PC-9 (cell line): ENCODE results near the gene OR52E6. TPM values are rescaled to one million over a fixed set of nuclear protein-coding genes. Genes with fewer than 3 reads are reported as not detected.

Experiments
- BruUV-seq: library from RNA; stranded (reverse); fragments of 400-500 nt; replicated peaks from 2 replicates; lab custom pipeline; 2021; lab: Mats Ljungman, UMichigan
- CTCF ChIA-PET: fragments of 300-600 bp; sonication (Branson Sonifier 250); formaldehyde crosslinking; loops from one replicate; lab custom pipeline; 2022; ENCODE audit warnings: antibody characterized with exemption; lab: Charles Lee
- POLR2A ChIA-PET: fragments of 300-600 bp; sonication (Branson Sonifier 250); formaldehyde crosslinking; loops from one replicate; lab custom pipeline; 2022; ENCODE audit warnings: antibody characterized with exemption; ENCODE audit not compliant: unreplicated experiment; lab: Charles Lee
- DNase-seq, 2 experiments: peaks; one replicate each; pipeline versions ENCODE4 v3.0.0 to v3.0.0-alpha.2; 2015 to 2022; ENCODE audit warnings: mixed read lengths in 1 of 2
- H2AFZ ChIP-seq: fragments of 200-600 bp; sonication (generic); 2 replicates; pipeline ENCODE4 v1.8.1; 2017; ENCODE audit warnings: antibody characterized with exemption
- H3F3A ChIP-seq: fragments of 200-600 bp; sonication (generic); 2 replicates; pipeline ENCODE4 v1.8.1; 2017; ENCODE audit warnings: antibody characterized with exemption, mild to moderate bottlenecking, low read depth; ENCODE audit not compliant: insufficient read depth
- H3K27ac ChIP-seq: fragments of 200-600 bp; sonication (generic); 2 replicates; pipeline ENCODE4 v1.6.1; 2016; ENCODE audit warnings: mixed run types
- H3K27me3 ChIP-seq: fragments of 200-600 bp; sonication (generic); 2 replicates; pipeline ENCODE4 v1.6.1; 2016; ENCODE audit warnings: low read depth, mixed run types; ENCODE audit not compliant: insufficient read depth
- H3K36me3 ChIP-seq: fragments of 200-600 bp; sonication (generic); 2 replicates; pipeline ENCODE4 v1.6.1; 2016; ENCODE audit warnings: low read depth, mixed run types
- H3K4me1 ChIP-seq: fragments of 200-600 bp; sonication (generic); replicated peaks from 2 replicates; pipeline ENCODE4 v1.6.1; 2016; ENCODE audit warnings: mixed run types; ENCODE audit not compliant: insufficient read depth
- H3K4me2 ChIP-seq: fragments of 200-600 bp; sonication (generic); 2 replicates; pipeline ENCODE4 v1.6.1; 2017; ENCODE audit warnings: mixed run types
- H3K4me3 ChIP-seq: fragments of 200-600 bp; sonication (generic); 2 replicates; pipeline ENCODE4 v1.6.1; 2016; ENCODE audit warnings: mixed run types
- H3K79me2 ChIP-seq: fragments of 200-600 bp; sonication (generic); 2 replicates; pipeline ENCODE4 v1.6.1; 2017; ENCODE audit warnings: low read depth, mixed run types
- H3K9me2 ChIP-seq: fragments of 200-600 bp; sonication (generic); 2 replicates; pipeline ENCODE4 v1.8.1; 2017; ENCODE audit warnings: mild to moderate bottlenecking; ENCODE audit not compliant: insufficient read depth
- H3K9me3 ChIP-seq: fragments of 200-600 bp; sonication (generic); 2 replicates; pipeline ENCODE4 v1.8.1; 2016; ENCODE audit warnings: low read depth; ENCODE audit not compliant: insufficient read depth
- H4K20me1 ChIP-seq: fragments of 200-600 bp; sonication (generic); 2 replicates; pipeline ENCODE4 v1.8.1; 2017; ENCODE audit not compliant: insufficient read depth
- EZH2 ChIP-seq: fragments of 200-600 bp; sonication (generic); IDR thresholded peaks from 2 replicates; pipeline ENCODE4 v1.8.0; 2017; ENCODE audit warnings: antibody characterized with exemption, low read depth
- intact Hi-C: fragments of 100-400 bp; cut with micrococcal nuclease; formaldehyde crosslinking; loops from one replicate; pipeline ENCODE4 v1.10.0; 2022; ENCODE audit not compliant: unreplicated experiment
- total RNA-seq: library from RNA; stranded (reverse); gene quantifications from 2 replicates; pipeline ENCODE4 v1.2.3, GENCODE V29; 2021
- TF ChIP-seq, protein P1 (sequence below): fragments of 200-600 bp; sonication (generic); conservative IDR thresholded peaks from 2 replicates; pipeline ENCODE4 v1.6.1; 2017; ENCODE audit warnings: mixed run types, antibody characterized with exemption, mild to moderate bottlenecking, moderate library complexity

The OR52E6 gene
- total RNA-seq, 1 experiment from 2014 or later: not detected

DNA sequence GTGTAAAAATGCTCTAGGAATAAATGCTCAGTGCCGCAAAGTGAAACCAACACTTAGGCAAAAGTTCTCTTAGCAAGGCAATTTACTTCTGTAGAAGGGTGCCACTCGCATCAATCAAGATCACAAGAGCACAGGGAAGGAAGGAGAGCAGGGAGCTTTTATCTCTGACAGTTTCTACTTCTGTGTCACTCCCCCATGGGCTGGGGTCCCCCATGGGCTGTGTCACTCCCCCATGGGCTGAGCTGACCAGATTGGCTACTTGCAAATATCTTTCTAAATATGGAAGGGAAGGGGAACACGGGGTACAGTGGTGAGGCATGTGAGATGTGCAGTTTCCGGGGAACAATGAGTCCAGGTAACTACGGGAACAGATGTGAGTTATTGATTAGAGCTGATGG is 32.6 kb downstream of the OR52E6 start:
- Histone ChIP-seq H3F3A (no peaks in the 10 kb centered on the region), H3K9me2 (no peaks in the 10 kb centered on the region), H2AFZ (peak overlapping the region; percentile 55; the same call in 1 of the 2 replicates), H3K27ac (no peak overlapping the region), H3K4me2 (peak overlapping the region; percentile 66), H3K4me1 (no peaks in the 10 kb centered on the region), H4K20me1 (no peaks in the 10 kb centered on the region), H3K79me2 (no peaks in the 10 kb centered on the region), H3K9me3 (no peaks in the 10 kb centered on the region), H3K4me3 (peak overlapping the region; percentile 35; the same call in 1 of the 2 replicates), H3K27me3 (no peaks in the 10 kb centered on the region), H3K36me3 (no peaks in the 10 kb centered on the region)
- no TSS peak for BruUV-seq
- no peak for DNase-seq
- POLR2A ChIA-PET: no interaction called here
- CTCF ChIA-PET: no interaction called here
- intact Hi-C loops: loop anchor here (2.0 to 5.0 kb wide), 2 partner anchors 604 to 1172 kb away; partner anchors contain the start of gene OR51D1
- TF ChIP-seq EZH2: no peak
- TF ChIP-seq, protein P1, sequence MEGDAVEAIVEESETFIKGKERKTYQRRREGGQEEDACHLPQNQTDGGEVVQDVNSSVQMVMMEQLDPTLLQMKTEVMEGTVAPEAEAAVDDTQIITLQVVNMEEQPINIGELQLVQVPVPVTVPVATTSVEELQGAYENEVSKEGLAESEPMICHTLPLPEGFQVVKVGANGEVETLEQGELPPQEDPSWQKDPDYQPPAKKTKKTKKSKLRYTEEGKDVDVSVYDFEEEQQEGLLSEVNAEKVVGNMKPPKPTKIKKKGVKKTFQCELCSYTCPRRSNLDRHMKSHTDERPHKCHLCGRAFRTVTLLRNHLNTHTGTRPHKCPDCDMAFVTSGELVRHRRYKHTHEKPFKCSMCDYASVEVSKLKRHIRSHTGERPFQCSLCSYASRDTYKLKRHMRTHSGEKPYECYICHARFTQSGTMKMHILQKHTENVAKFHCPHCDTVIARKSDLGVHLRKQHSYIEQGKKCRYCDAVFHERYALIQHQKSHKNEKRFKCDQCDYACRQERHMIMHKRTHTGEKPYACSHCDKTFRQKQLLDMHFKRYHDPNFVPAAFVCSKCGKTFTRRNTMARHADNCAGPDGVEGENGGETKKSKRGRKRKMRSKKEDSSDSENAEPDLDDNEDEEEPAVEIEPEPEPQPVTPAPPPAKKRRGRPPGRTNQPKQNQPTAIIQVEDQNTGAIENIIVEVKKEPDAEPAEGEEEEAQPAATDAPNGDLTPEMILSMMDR: no peak

DNA sequence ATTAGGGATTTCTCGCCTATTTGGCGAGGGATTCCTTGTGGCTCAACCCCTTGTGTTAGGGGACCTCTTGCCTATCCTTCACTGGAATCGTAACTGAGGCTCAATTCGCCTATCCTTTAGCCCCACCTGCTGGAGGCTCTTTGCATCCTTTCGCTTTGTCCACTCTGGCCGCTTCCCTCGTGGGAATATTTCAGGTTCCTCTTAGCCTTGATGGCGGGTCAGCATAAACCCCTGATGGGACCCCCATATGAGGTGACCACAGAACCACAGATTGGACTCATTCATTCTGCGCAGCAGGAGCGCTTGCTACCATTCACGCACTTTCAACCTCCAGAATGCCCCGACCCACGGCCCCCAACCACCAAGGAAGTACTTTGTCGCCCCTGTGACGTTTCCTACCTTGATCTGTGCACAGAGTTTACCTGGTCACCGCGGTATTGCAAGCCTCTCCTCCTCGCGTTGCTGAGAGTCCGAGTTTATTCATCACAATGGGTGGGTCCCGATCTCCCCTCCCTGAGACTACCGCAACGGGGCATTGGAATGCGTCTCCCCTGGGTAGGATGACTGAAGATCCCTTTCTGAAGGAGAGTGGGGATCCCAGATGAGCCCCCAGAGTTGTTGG is 33.1 kb downstream of the OR52E6 start, which contains the start of gene OR52N2:
OR52N2 (plus strand) TSS at position 425 of the 622 bp plus-strand sequence. CDS start 11,412 bp downstream, outside the sequence.
- DNase-seq: peak; percentile 35 to 37
- TF ChIP-seq, protein P1: peak; percentile 78
- no peak for TF ChIP-seq EZH2
- intact Hi-C loops: loop anchor here (2.0 to 5.0 kb wide), 2 partner anchors 604 to 1171 kb away; partner anchors contain the start of gene OR51D1
- Histone ChIP-seq H3K27me3 (no peaks in the 10 kb centered on the region), H3K27ac (no peak within 1 kb of the TSS), H3K36me3 (no peaks in the 10 kb centered on the region), H3K79me2 (no peaks in the 10 kb centered on the region), H3K9me2 (no peaks in the 10 kb centered on the region), H2AFZ (peak within 1 kb of the TSS; percentile 55; the same call in 1 of the 2 replicates), H3K4me2 (peak within 1 kb of the TSS; percentile 66), H4K20me1 (no peaks in the 10 kb centered on the region), H3K9me3 (no peaks in the 10 kb centered on the region), H3K4me3 (peak within 1 kb of the TSS; percentile 35; the same call in 1 of the 2 replicates), H3K4me1 (no peaks in the 10 kb centered on the region), H3F3A (no peaks in the 10 kb centered on the region)
- CTCF ChIA-PET: no interaction called here
- POLR2A ChIA-PET: no interaction called here
- no TSS peak for BruUV-seq

DNA sequence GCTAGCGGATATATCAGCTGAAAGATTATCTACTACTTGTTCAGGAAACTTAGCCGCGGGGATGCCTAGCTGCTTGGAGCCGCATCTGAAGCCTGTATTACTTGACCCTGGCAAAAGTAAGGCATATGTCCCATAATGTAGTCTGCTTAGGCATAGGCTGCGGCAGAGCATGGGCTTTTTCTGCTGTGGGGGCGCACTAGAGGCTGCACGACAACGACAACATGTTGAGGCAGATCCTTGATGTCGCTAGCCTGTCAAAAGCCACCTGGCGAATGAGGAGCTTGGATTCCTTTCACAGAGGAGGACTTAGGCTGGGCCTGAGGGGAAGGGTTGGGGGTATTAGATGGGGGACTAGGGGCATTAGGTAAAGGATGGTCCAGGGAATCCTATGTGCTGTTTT is 34.1 kb downstream of the OR52E6 start:
- no peak for DNase-seq
- H3K4me1 ChIP-seq: no peaks in the 10 kb centered on the region
- no peaks in the 10 kb centered on the region for H3K9me2 ChIP-seq
- H3K4me2 ChIP-seq: no peak overlapping the region
- H3K27me3 ChIP-seq: no peaks in the 10 kb centered on the region
- TF ChIP-seq EZH2: no peak
- TF ChIP-seq, protein P1: no peak
- H2AFZ ChIP-seq: no peak overlapping the region
- POLR2A ChIA-PET: no interaction called here
- no TSS peak for BruUV-seq
- H3K4me3 ChIP-seq: no peak overlapping the region
- H4K20me1 ChIP-seq: no peaks in the 10 kb centered on the region
- H3K36me3 ChIP-seq: no peaks in the 10 kb centered on the region
- intact Hi-C loops: loop anchor here (5.0 kb wide), 1 partner anchor 1170 kb away; the partner anchor contains the start of gene OR51D1
- H3K9me3 ChIP-seq: no peaks in the 10 kb centered on the region
- no peaks in the 10 kb centered on the region for H3F3A ChIP-seq
- no peaks in the 10 kb centered on the region for H3K79me2 ChIP-seq
- CTCF ChIA-PET: no interaction called here
- H3K27ac ChIP-seq: no peak overlapping the region
